DND-41 (cell line): Measurements from ENCODE around the gene GABPB2.
A peak's percentile ranks its signal among the peaks of the same experiment; 100 is the strongest.

Source experiments
- ATAC-seq: fragments of 200-7000 bp; cut with Tn5 transposase; 3 replicates; pipeline ENCODE4 v1.9.1; 2021; ENCODE audit warnings: low read depth; ENCODE audit not compliant: insufficient read depth
- DNase-seq: peaks from one replicate; pipeline ENCODE4 v3.0.0-alpha.2; 2020
- H2AFZ ChIP-seq: 2 replicates; pipeline ENCODE4 v1.6.0; 2012; ENCODE audit warnings: low read depth, low read length
- H3K27ac ChIP-seq: 2 replicates; pipeline ENCODE4 v1.5.1; 2012; ENCODE audit warnings: low read length, inconsistent platforms
- H3K27me3 ChIP-seq: fragments of 200-600 bp; sonication (generic); 2 replicates; pipeline ENCODE4 v1.6.0; 2012; ENCODE audit warnings: low read length, mild to moderate bottlenecking, inconsistent platforms; ENCODE audit not compliant: insufficient read depth, poor library complexity
- H3K36me3 ChIP-seq: 2 replicates; pipeline ENCODE4 v1.5.1; 2012; ENCODE audit warnings: low read length, inconsistent platforms; ENCODE audit not compliant: insufficient read depth
- H3K4me1 ChIP-seq: 2 replicates; pipeline ENCODE4 v1.5.1; 2012; ENCODE audit warnings: mild to moderate bottlenecking, low read length; ENCODE audit not compliant: insufficient read depth
- H3K4me2 ChIP-seq: 2 replicates; pipeline ENCODE4 v1.6.0; 2012; ENCODE audit warnings: mild to moderate bottlenecking, moderate library complexity, low read length, inconsistent platforms; ENCODE audit not compliant: insufficient read depth
- H3K4me3 ChIP-seq, 2 experiments: fragments of 200-600 bp in 1 of 2; shearing (Covaris generic) in 1 of 2; 2 replicates each; pipeline ENCODE4 v1.5.1; 2012 to 2016; ENCODE audit warnings: inconsistent platforms in 2 of 2, low read length in 2 of 2, mild to moderate bottlenecking in 2 of 2, low read depth in 1 of 2, moderate library complexity in 1 of 2
- H3K79me2 ChIP-seq: 2 replicates; pipeline ENCODE4 v1.6.0; 2012; ENCODE audit warnings: low read length, inconsistent platforms; ENCODE audit not compliant: insufficient read depth
- H3K9ac ChIP-seq: 2 replicates; pipeline ENCODE4 v1.6.0; 2012; ENCODE audit warnings: low read depth, mild to moderate bottlenecking, inconsistent platforms, low read length, moderate library complexity
- H3K9me3 ChIP-seq: 2 replicates; pipeline ENCODE4 v1.5.1; 2012; ENCODE audit warnings: low read length, moderate library complexity, mild to moderate bottlenecking, inconsistent platforms; ENCODE audit not compliant: insufficient read depth, severe bottlenecking
- H4K20me1 ChIP-seq: 2 replicates; pipeline ENCODE4 v1.6.0; 2012; ENCODE audit warnings: low read length; ENCODE audit not compliant: insufficient read depth
- EZH2 ChIP-seq: IDR thresholded peaks from 3 replicates; pipeline ENCODE4 v1.6.1; 2012; ENCODE audit warnings: borderline replicate concordance, low read depth, mild to moderate bottlenecking, moderate library complexity, low read length, inconsistent platforms; ENCODE audit not compliant: severe bottlenecking
- TF ChIP-seq, protein P1 (sequence below): IDR thresholded peaks from 2 replicates; pipeline ENCODE4 v1.5.1; 2012; ENCODE audit warnings: borderline replicate concordance, low read length, moderate library complexity, mild to moderate bottlenecking; ENCODE audit not compliant: poor library complexity, severe bottlenecking; ENCODE audit errors: extremely low read depth

The GABPB2 gene

DNA sequence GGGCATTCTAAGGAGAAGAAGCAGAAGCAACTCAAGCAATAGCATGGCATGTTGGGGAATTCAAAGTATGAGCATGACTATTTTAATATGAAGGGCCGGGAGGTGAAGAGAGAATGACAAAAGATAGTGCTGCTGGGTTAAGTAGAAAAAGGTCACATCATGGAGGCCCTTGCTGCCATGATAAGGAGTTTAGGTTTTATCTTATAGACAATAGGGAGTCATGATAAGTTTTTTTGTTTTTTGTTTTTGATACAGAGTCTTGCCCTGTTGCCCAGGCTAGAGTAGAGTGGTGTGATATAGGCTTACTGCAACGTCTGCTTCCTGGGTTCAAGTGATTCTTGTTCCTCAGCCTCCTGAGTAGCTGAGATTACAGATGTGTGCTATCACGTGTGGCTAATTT is 31.0 kb upstream of the GABPB2 start:
- H3K9ac ChIP-seq = no peak overlapping the region
- H3K36me3 ChIP-seq = peaks cover 9% of the 10 kb centered on the region
- no peak overlapping the region for H3K4me2 ChIP-seq
- H3K9me3 ChIP-seq = no peaks in the 10 kb centered on the region
- H3K27ac ChIP-seq = no peak overlapping the region
- no peak overlapping the region for H2AFZ ChIP-seq
- ATAC-seq (no peak), DNase-seq (no peak)
- no peaks in the 10 kb centered on the region for H4K20me1 ChIP-seq
- H3K4me3 ChIP-seq = no peak overlapping the region
- H3K4me1 ChIP-seq = no peaks in the 10 kb centered on the region
- H3K27me3 ChIP-seq = no peaks in the 10 kb centered on the region
- H3K79me2 ChIP-seq = no peaks in the 10 kb centered on the region
- TF ChIP-seq, protein P1, sequence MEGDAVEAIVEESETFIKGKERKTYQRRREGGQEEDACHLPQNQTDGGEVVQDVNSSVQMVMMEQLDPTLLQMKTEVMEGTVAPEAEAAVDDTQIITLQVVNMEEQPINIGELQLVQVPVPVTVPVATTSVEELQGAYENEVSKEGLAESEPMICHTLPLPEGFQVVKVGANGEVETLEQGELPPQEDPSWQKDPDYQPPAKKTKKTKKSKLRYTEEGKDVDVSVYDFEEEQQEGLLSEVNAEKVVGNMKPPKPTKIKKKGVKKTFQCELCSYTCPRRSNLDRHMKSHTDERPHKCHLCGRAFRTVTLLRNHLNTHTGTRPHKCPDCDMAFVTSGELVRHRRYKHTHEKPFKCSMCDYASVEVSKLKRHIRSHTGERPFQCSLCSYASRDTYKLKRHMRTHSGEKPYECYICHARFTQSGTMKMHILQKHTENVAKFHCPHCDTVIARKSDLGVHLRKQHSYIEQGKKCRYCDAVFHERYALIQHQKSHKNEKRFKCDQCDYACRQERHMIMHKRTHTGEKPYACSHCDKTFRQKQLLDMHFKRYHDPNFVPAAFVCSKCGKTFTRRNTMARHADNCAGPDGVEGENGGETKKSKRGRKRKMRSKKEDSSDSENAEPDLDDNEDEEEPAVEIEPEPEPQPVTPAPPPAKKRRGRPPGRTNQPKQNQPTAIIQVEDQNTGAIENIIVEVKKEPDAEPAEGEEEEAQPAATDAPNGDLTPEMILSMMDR = no peak
- TF ChIP-seq EZH2 = no peak

DNA sequence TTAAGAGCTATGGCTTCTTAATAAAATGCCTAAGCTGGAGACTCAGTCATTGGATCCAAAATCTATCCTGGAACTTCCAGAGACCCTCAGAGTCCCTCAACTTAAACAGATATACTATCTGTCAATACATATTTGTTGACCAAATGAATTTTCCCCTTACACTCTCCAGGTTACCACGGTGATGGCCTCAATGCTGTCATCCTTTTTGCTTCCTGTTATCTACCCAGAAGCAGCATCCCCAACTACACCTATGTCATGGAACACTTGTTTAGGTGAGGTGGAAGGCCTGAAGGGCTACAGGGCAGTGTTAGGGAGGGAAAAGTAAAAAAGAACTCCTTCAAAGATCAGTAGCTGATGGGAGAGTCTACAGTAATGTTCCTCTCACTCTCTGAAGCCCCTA is 27.4 kb upstream of the GABPB2 start:
- Histone ChIP-seq H3K9ac (no peak overlapping the region), H3K36me3 (no peaks in the 10 kb centered on the region), H3K27me3 (no peaks in the 10 kb centered on the region), H4K20me1 (no peaks in the 10 kb centered on the region), H3K4me3 (no peak overlapping the region), H3K4me1 (peaks cover 12% of the 10 kb centered on the region), H2AFZ (no peak overlapping the region), H3K79me2 (no peaks in the 10 kb centered on the region), H3K27ac (no peak overlapping the region), H3K4me2 (no peak overlapping the region), H3K9me3 (no peaks in the 10 kb centered on the region)
- ATAC-seq = no peak
- no peak for DNase-seq
- TF ChIP-seq, protein P1 = no peak
- no peak for TF ChIP-seq EZH2

DNA sequence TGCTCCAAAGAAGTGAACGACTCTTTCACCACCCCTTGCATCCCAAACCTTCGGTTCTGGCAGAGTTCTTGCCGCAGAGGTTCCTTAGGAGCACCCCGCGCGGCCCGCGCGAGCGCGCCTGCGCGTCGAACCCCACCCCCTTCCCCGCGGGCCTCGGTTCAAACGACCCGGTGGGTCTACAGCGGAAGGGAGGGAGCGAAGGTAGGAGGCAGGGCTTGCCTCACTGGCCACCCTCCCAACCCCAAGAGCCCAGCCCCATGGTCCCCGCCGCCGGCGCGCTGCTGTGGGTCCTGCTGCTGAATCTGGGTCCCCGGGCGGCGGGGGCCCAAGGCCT is 23.0 kb upstream of the GABPB2 start, which contains the start of gene C1orf56:
C1orf56 (plus strand) TSS at position 161 of the 334 bp plus-strand sequence; CDS start at position 258, 97 bp downstream.
- Histone ChIP-seq H3K4me2 (peak within 1 kb of the TSS; percentile 76), H3K79me2 (no peaks in the 10 kb centered on the region), H3K9me3 (no peaks in the 10 kb centered on the region), H3K4me1 (peaks cover 18% of the 10 kb centered on the region), H3K4me3 (peak within 1 kb of the TSS; percentile 21 to 57; a peak in 3 of 4 replicates), H2AFZ (peak within 1 kb of the TSS; percentile 82), H3K36me3 (peaks cover 12% of the 10 kb centered on the region; the same call in 1 of the 2 replicates), H3K27me3 (no peaks in the 10 kb centered on the region), H3K27ac (peak within 1 kb of the TSS; percentile 55), H3K9ac (peak within 1 kb of the TSS; percentile 61), H4K20me1 (no peaks in the 10 kb centered on the region)
- DNase-seq (peak; percentile 71), ATAC-seq (peak; percentile 88)
- no peak for TF ChIP-seq EZH2
- TF ChIP-seq, protein P1 = no peak
